ENCODE results near the gene ASCC3.

DNA sequence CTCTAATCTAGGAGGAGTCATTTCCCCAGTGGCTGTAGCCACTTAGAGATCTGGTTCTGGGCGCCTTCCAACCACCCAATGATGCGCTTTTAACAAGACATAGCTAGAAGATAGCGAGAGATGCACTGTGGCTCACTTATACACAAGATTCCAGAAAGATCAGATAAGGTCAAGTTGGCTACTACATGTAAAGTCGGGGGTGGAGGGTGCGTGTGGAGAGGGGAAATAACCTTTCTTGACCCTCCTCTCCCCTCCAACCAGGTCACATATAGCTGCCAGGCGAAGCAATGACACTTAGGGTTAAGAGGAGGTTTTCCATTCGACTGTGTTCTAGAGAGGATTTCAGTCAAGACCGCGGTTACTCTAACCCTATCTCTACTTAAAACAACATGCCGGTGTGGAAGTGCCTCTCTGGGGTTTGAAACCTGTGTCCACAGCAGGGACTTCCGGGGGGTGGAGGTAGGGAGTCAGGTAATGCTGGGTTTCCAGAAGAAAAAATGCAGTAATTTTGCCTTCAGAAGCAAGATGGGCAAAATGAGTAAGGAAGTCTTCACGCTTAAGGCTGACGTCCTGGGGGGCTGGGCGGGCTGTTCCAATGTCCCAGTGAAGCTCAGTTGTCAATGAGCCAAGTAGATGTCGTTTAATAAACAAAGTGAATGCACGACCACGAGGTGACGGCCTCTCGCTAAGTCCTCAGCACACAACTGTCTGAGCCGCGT is 414.6 kb downstream of the ASCC3 start:
- TF ChIP-seq, protein P1, sequence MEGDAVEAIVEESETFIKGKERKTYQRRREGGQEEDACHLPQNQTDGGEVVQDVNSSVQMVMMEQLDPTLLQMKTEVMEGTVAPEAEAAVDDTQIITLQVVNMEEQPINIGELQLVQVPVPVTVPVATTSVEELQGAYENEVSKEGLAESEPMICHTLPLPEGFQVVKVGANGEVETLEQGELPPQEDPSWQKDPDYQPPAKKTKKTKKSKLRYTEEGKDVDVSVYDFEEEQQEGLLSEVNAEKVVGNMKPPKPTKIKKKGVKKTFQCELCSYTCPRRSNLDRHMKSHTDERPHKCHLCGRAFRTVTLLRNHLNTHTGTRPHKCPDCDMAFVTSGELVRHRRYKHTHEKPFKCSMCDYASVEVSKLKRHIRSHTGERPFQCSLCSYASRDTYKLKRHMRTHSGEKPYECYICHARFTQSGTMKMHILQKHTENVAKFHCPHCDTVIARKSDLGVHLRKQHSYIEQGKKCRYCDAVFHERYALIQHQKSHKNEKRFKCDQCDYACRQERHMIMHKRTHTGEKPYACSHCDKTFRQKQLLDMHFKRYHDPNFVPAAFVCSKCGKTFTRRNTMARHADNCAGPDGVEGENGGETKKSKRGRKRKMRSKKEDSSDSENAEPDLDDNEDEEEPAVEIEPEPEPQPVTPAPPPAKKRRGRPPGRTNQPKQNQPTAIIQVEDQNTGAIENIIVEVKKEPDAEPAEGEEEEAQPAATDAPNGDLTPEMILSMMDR (IDR thresholded peaks at IDR 0.05; ENCODE audit: extremely low read depth in 1 of 2, insufficient read depth in 1 of 2, low read depth in 1 of 2, low read length in 2 of 2) = no peak
- peak; percentile 87 for TF ChIP-seq EZH2 (IDR thresholded peaks at IDR 0.05; ENCODE audit: borderline replicate concordance, low read depth, low read length, severe bottlenecking)
- TF ChIP-seq POLR2AphosphoS5 (IDR thresholded peaks at IDR 0.05; ENCODE audit: insufficient read depth, low read depth, low read length) = no peak
- TF ChIP-seq POLR2A (IDR thresholded peaks at IDR 0.05; ENCODE audit: low read depth, low read length) = no peak
- TF ChIP-seq, protein P2, sequence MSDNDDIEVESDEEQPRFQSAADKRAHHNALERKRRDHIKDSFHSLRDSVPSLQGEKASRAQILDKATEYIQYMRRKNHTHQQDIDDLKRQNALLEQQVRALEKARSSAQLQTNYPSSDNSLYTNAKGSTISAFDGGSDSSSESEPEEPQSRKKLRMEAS (IDR thresholded peaks at IDR 0.05; ENCODE audit: insufficient read depth, insufficient read length) = no peak
- TF ChIP-seq JUN (IDR thresholded peaks at IDR 0.05; ENCODE audit: borderline replicate concordance, insufficient read depth, insufficient read length, low read depth) = no peak
- no peak for TF ChIP-seq FOS (IDR thresholded peaks at IDR 0.05; ENCODE audit: borderline replicate concordance, insufficient read depth, low read length)
- TF ChIP-seq GATA2 (IDR thresholded peaks at IDR 0.05; ENCODE audit: insufficient read depth, insufficient read length, low read depth, low read length) = no peak
